GM23248 (cell line): Measurements from ENCODE around the gene TC2N. TPM values are rescaled to one million over a fixed set of nuclear protein-coding genes. Genes with fewer than 3 reads are reported as not detected.

Experiments
- DNase-seq: peaks from one replicate; pipeline ENCODE4 v3.0.0-alpha.2; 2015
- H2AFZ ChIP-seq: fragments of 200-600 bp; sonication (generic); 2 replicates; pipeline ENCODE4 v1.6.1; 2016; ENCODE audit warnings: antibody characterized with exemption
- H3F3A ChIP-seq: fragments of 200-600 bp; sonication (generic); 2 replicates; pipeline ENCODE4 v1.6.1; 2016; ENCODE audit warnings: mild to moderate bottlenecking, antibody characterized with exemption, mixed run types; ENCODE audit not compliant: insufficient read depth
- H3K27ac ChIP-seq: fragments of 200-600 bp; sonication (generic); 2 replicates; pipeline ENCODE4 v1.5.1; 2016; ENCODE audit warnings: mild to moderate bottlenecking
- H3K27me3 ChIP-seq: fragments of 200-600 bp; sonication (generic); replicated peaks from 2 replicates; pipeline ENCODE4 v1.6.1; 2016; ENCODE audit warnings: mild to moderate bottlenecking; ENCODE audit not compliant: insufficient read depth
- H3K36me3 ChIP-seq: fragments of 200-600 bp; sonication (generic); 2 replicates; pipeline ENCODE4 v1.6.1; 2016; ENCODE audit warnings: low read depth, mild to moderate bottlenecking
- H3K4me1 ChIP-seq: fragments of 200-600 bp; sonication (generic); 2 replicates; pipeline ENCODE4 v1.6.1; 2016; ENCODE audit warnings: mild to moderate bottlenecking; ENCODE audit not compliant: insufficient read depth
- H3K4me2 ChIP-seq: fragments of 200-600 bp; sonication (generic); one replicate; pipeline ENCODE4 v1.6.1; 2016; ENCODE audit warnings: mild to moderate bottlenecking; ENCODE audit not compliant: unreplicated experiment
- H3K4me3 ChIP-seq: fragments of 200-600 bp; sonication (generic); 2 replicates; pipeline ENCODE4 v1.5.1; 2016; ENCODE audit warnings: mild to moderate bottlenecking
- H3K79me2 ChIP-seq: fragments of 200-600 bp; sonication (generic); 2 replicates; pipeline ENCODE4 v1.6.1; 2016; ENCODE audit warnings: mild to moderate bottlenecking; ENCODE audit not compliant: insufficient read depth
- H3K9ac ChIP-seq: fragments of 200-600 bp; sonication (generic); 2 replicates; pipeline ENCODE4 v1.6.1; 2016; ENCODE audit warnings: mild to moderate bottlenecking
- H3K9me2 ChIP-seq: fragments of 200-600 bp; sonication (generic); 2 replicates; pipeline ENCODE4 v1.6.1; 2016; ENCODE audit warnings: mixed run types, mild to moderate bottlenecking, moderate library complexity; ENCODE audit not compliant: insufficient read depth
- H3K9me3 ChIP-seq: fragments of 200-600 bp; sonication (generic); one replicate; pipeline ENCODE4 v1.6.1; 2017; ENCODE audit warnings: low read depth
- H4K20me1 ChIP-seq: fragments of 200-600 bp; sonication (generic); 2 replicates; pipeline ENCODE4 v1.6.0; 2016; ENCODE audit not compliant: insufficient read depth
- EZH2 ChIP-seq: fragments of 200-600 bp; sonication (generic); IDR thresholded peaks from 2 replicates; pipeline ENCODE4 v1.6.1; 2018; ENCODE audit warnings: antibody characterized with exemption, mild to moderate bottlenecking; ENCODE audit not compliant: insufficient read depth, poor library complexity, severe bottlenecking
- EZH2phosphoT487 ChIP-seq: fragments of 200-600 bp; sonication (generic); IDR thresholded peaks from 2 replicates; pipeline ENCODE4 v1.6.1; 2018; ENCODE audit warnings: antibody characterized with exemption, moderate library complexity, mild to moderate bottlenecking, low read depth; ENCODE audit not compliant: insufficient read depth
- WGBS, 2 experiments: methylation state at CpG; one replicate each; pipeline ENCODE4 v1.1.6; 2015 to 2017; ENCODE audit warnings: low lambda C conversion rate in 2 of 2, low coverage in 1 of 2; ENCODE audit errors: missing lambda C conversion rate in 2 of 2; 5-methylcytosine and 5-hydroxymethylcytosine counted together
- in situ Hi-C: fragments of 300-500 bp; cut with MboI; formaldehyde crosslinking; loops from 2 replicates; pipeline ENCODE4 v1.15.0; 2020
- polyA plus RNA-seq: library from polyadenylated mRNA; unstranded; fragments of >200 nt; fragmentation: Nextera tagmentation; extraction: Ambion mirVana; gene quantifications from 2 replicates; pipeline ENCODE4 v1.2.1, GENCODE V29; 2016
- total RNA-seq: library from RNA; depleted of rRNA; stranded (reverse); fragments of >200 nt; shearing (Covaris generic); gene quantifications from 2 replicates; pipeline ENCODE4 v1.2.3, GENCODE V29; 2014

Gene TC2N
- total and polyA plus RNA-seq, 2 experiments from 2014 or later = 0.34 to 0.65 TPM

- H3K36me3 ChIP-seq = no peaks in the 10 kb centered on the region
- DNase-seq = no peak
- WGBS, 2 experiments = 87 to 89% methylated on average over 5 of the region's 5 CpGs
- no peak overlapping the region for H3K4me3 ChIP-seq
- no peaks in the 10 kb centered on the region for H4K20me1 ChIP-seq
- H3K4me2 ChIP-seq = no peak overlapping the region
- no peak overlapping the region for H2AFZ ChIP-seq
- H3K4me1 ChIP-seq = peaks cover 10% of the 10 kb centered on the region
- no peaks in the 10 kb centered on the region for H3K79me2 ChIP-seq
- H3K27ac ChIP-seq = no peak overlapping the region
- no peak overlapping the region for H3K9ac ChIP-seq
- in situ Hi-C loops = no loop called here
- no peak for TF ChIP-seq EZH2
- no peak for TF ChIP-seq EZH2phosphoT487
- no peaks in the 10 kb centered on the region for H3K9me3 ChIP-seq
- H3K27me3 ChIP-seq = no peaks in the 10 kb centered on the region
- H3K9me2 ChIP-seq = no peaks in the 10 kb centered on the region
- peaks cover 8% of the 10 kb centered on the region; the same call in 1 of the 2 replicates for H3F3A ChIP-seq
Observed at GRCh38 chr14:91737619-91738018, 129.7 kb downstream of the TC2N start.

GRCh38 chr14:91732859-91733477 is 134.4 kb downstream of the TC2N start:
- Histone ChIP-seq H3K9me3 (no peaks in the 10 kb centered on the region), H3K4me3 (no peak overlapping the region), H3K36me3 (no peaks in the 10 kb centered on the region), H3F3A (peaks cover 20% of the 10 kb centered on the region), H3K9ac (peak overlapping the region; percentile 25), H3K4me2 (peak overlapping the region; percentile 22), H3K9me2 (no peaks in the 10 kb centered on the region), H4K20me1 (no peaks in the 10 kb centered on the region), H3K27me3 (no peaks in the 10 kb centered on the region), H3K4me1 (peaks cover 25% of the 10 kb centered on the region), H3K27ac (peak overlapping the region; percentile 36), H2AFZ (no peak overlapping the region), H3K79me2 (no peaks in the 10 kb centered on the region)
- 0 to 3% methylated on average over 2 of the region's 2 CpGs for WGBS, 2 experiments
- peak; percentile 80 for DNase-seq
- TF ChIP-seq EZH2 = no peak
- TF ChIP-seq EZH2phosphoT487 = no peak
- in situ Hi-C loops = no loop called here

GRCh38 chr14:91732439-91732838 is 134.9 kb downstream of the TC2N start:
- Histone ChIP-seq H2AFZ (no peak overlapping the region), H3K79me2 (no peaks in the 10 kb centered on the region), H3K9me2 (no peaks in the 10 kb centered on the region), H3K36me3 (no peaks in the 10 kb centered on the region), H3K9me3 (no peaks in the 10 kb centered on the region), H3K27me3 (no peaks in the 10 kb centered on the region), H3K4me2 (peak overlapping the region; percentile 22), H3K27ac (peak overlapping the region; percentile 36; the same call in 1 of the 2 replicates), H3K4me3 (no peak overlapping the region), H4K20me1 (no peaks in the 10 kb centered on the region), H3K9ac (peak overlapping the region; percentile 25), H3K4me1 (peaks cover 30% of the 10 kb centered on the region), H3F3A (peaks cover 25% of the 10 kb centered on the region)
- in situ Hi-C loops = no loop called here
- peak; percentile 46 for DNase-seq
- 65 to 68% methylated on average over 5 of the region's 5 CpGs for WGBS, 2 experiments
- TF ChIP-seq EZH2phosphoT487 (no peak), EZH2 (no peak)

GRCh38 chr14:91731986-91732385 is 135.3 kb downstream of the TC2N start, which contains the start of gene CATSPERB:
Gene CATSPERB (minus strand): TSS chr14:91732086. CDS start chr14:91729479, 2,607 bp downstream.
- H2AFZ ChIP-seq = no peak within 1 kb of the TSS
- in situ Hi-C loops = no loop called here
- H3K9me2 ChIP-seq = no peaks in the 10 kb centered on the region
- peak within 1 kb of the TSS; percentile 36 for H3K27ac ChIP-seq
- no peak for DNase-seq
- H3K79me2 ChIP-seq = no peaks in the 10 kb centered on the region
- no peaks in the 10 kb centered on the region for H4K20me1 ChIP-seq
- H3F3A ChIP-seq = peaks cover 30% of the 10 kb centered on the region
- H3K4me1 ChIP-seq = peaks cover 35% of the 10 kb centered on the region
- H3K9ac ChIP-seq = peak within 1 kb of the TSS; percentile 25
- no peaks in the 10 kb centered on the region for H3K36me3 ChIP-seq
- no peak for TF ChIP-seq EZH2phosphoT487
- TF ChIP-seq EZH2 = no peak
- no peaks in the 10 kb centered on the region for H3K27me3 ChIP-seq
- H3K4me2 ChIP-seq = peak within 1 kb of the TSS; percentile 22
- WGBS, 2 experiments = 91 to 95% methylated on average over 2 of the region's 2 CpGs
- no peaks in the 10 kb centered on the region for H3K9me3 ChIP-seq
- no peak within 1 kb of the TSS for H3K4me3 ChIP-seq
